GM12872 (cell line): ENCODE results near the gene LPAR1.

ENCODE experiments used
- TF ChIP-seq, protein P1 (sequence below): IDR thresholded peaks from 3 replicates; pipeline ENCODE4 v1.5.1; 2011; ENCODE audit warnings: low read depth, mild to moderate bottlenecking, low read length, moderate library complexity; ENCODE audit not compliant: insufficient read depth

Gene LPAR1

DNA sequence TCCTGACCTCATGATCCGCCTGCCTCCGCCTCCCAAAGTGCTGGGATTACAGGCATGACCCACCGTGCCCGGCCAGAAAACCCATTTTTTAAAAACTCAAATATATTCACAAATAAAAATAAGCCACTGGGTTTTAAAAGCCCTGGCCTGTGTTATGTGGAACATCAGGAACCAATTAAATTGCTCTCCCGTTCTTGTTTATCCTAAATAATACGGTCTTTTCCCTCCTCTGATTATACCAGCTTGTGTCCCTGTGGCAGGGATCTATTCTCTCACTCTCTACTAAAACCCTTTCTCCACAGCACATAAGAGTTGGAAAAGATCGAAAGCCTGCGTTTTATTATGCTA lies 30.1 kb upstream of the LPAR1 start:
- TF ChIP-seq, protein P1, sequence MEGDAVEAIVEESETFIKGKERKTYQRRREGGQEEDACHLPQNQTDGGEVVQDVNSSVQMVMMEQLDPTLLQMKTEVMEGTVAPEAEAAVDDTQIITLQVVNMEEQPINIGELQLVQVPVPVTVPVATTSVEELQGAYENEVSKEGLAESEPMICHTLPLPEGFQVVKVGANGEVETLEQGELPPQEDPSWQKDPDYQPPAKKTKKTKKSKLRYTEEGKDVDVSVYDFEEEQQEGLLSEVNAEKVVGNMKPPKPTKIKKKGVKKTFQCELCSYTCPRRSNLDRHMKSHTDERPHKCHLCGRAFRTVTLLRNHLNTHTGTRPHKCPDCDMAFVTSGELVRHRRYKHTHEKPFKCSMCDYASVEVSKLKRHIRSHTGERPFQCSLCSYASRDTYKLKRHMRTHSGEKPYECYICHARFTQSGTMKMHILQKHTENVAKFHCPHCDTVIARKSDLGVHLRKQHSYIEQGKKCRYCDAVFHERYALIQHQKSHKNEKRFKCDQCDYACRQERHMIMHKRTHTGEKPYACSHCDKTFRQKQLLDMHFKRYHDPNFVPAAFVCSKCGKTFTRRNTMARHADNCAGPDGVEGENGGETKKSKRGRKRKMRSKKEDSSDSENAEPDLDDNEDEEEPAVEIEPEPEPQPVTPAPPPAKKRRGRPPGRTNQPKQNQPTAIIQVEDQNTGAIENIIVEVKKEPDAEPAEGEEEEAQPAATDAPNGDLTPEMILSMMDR: no peak

DNA sequence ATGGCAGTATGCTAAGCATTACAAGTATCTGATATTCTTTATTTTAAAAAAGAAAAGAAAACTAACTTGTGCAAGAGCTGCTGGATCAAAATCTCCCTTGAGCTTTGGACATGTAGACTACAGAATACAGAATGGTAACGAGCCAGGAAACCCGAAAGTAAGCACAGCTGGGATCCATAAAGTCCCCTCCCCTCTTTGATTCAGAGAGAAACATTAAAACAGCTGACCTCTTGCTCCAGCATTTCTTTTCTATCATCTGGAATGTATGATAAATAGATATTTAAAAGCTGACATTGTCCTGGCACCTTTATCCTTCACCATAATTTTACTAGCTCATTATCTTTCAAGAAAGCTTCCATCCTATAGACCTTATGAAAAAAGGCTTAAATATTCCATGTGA lies 28.2 kb upstream of the LPAR1 start:
- TF ChIP-seq, protein P1: no peak

DNA sequence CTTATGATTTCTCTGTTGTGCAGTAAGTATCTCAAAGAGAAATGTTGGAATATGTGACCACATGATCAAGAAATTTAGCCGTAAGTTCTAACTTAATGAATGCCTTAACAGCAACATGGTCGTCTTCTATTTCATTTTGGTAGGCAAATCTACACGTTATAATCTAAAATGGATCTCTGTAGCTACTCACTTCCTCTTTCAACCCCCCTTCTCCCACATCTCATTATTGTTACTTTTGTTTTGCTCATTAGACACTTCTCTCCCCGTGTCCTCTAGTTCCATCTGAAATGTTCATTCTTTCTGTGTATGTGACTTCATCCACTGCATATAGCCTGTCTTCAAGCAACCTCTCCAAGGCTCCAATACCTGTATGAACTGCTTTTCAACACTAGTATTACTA lies 27.1 kb upstream of the LPAR1 start:
- TF ChIP-seq, protein P1: no peak

DNA sequence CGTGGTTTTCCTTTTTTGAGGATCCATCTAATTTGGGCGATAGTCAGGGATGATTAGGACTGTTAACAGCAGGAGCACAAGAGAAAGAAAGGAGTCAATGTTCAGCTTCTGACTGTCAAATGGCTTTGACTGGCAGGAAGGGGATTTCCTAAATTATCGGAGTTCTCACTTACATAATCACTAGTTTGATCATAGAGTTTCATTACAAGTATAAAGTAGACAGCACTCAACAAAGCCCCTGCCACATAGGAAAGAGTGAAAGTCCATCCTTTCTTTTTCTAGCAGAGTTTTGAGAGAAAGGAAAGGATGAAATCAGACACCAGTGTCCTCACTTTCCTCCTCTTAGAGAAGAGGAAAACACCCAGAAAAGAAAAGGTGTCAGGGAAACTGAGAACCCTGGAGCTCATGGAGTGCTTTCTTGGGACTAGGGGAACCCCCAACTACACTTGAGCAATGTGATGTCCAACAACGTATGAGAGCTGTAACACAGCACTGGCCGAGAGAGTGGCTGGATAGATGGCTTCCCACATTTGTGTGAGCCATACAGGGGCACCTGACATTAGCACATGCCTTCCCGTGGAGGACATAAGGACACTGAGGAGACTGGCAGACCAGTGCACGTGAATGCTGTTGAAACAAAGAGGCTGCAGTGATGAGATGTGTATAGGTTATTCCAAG lies 26.0 kb upstream of the LPAR1 start:
- TF ChIP-seq, protein P1: no peak

DNA sequence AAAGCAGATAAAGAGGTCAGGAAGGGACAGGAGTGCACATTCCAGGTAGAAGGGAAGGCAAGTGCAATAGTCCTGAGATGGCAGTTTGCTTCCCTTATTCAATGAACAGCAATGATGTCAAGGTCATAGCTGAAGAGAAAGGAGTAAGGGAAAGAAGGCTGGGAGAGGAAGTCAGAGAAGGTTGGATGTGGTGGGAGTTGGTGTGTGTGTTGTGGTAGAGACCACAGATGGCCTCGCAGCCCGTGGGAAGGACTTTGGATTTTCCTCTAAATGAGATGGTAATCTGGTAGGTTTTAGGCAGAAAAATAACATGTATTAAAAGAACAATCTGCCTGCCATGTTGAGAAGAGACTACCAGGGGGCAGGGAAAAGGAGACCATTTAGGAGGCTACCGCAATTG lies 25.1 kb upstream of the LPAR1 start:
- TF ChIP-seq, protein P1: no peak

DNA sequence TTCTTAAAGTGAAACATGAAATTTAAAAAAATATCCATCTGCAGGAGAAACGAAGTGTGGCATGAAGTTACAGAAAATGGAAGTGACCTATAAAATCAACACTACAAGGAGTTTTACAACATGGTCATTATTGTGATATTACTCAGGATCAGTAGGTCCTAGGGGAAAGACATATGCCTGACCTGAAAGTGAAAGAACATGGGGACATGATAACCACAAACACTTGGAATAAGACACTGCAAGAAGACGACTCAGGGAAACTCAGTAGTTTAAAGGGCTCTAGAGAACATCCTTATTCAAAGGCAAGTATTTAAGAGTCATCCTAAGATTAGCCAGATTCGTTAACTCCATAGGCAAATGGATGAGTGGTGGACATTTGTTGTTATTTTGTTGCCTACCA lies 19.9 kb upstream of the LPAR1 start:
- TF ChIP-seq, protein P1: no peak

DNA sequence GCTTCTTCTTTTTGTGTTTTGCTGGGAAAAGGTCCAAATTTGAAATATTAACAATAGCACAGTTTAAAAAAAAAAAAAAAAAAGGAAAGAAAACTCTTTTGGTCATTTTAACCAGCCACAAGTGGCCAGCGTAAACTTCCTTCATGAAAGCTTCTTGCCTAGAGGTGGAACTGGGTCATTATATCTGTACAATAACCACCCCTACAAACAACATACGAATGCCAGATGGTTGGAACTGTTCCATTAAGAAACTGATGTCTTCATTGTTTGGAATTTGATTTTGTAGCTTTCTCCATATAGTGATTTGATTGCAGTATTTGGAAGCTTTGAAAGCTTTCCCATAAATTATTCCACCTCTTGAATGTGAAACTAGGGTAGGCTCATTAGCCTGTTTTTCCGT lies 18.3 kb upstream of the LPAR1 start:
- TF ChIP-seq, protein P1: no peak
